MM.1S (cell line): Measurements from ENCODE around the gene ZNF880.

Source experiments
- DNase-seq: peaks from one replicate; pipeline ENCODE4 v3.0.0-alpha.2; 2015
- H2AFZ ChIP-seq: fragments of 300-600 bp; sonication (generic); 2 replicates; pipeline ENCODE4 v1.6.0; 2016; ENCODE audit warnings: antibody characterized with exemption, low read length
- H3F3A ChIP-seq: fragments of 300-600 bp; sonication (generic); 2 replicates; pipeline ENCODE4 v1.6.1; 2016; ENCODE audit warnings: mild to moderate bottlenecking, antibody characterized with exemption, low read length, moderate library complexity, mixed read lengths; ENCODE audit not compliant: insufficient read depth
- H3K27ac ChIP-seq: fragments of 300-600 bp; sonication (generic); 2 replicates; pipeline ENCODE4 v1.5.1; 2016; ENCODE audit warnings: mild to moderate bottlenecking, low read length
- H3K27me3 ChIP-seq: fragments of 300-600 bp; sonication (generic); replicated peaks from 2 replicates; pipeline ENCODE4 v1.6.0; 2016; ENCODE audit warnings: low read length; ENCODE audit not compliant: insufficient read depth
- H3K36me3 ChIP-seq: fragments of 300-600 bp; sonication (generic); replicated peaks from 2 replicates; pipeline ENCODE4 v1.6.1; 2016; ENCODE audit warnings: mild to moderate bottlenecking, low read length, mixed read lengths; ENCODE audit not compliant: insufficient read depth
- H3K4me1 ChIP-seq: fragments of 300-600 bp; sonication (generic); 2 replicates; pipeline ENCODE4 v1.6.1; 2016; ENCODE audit warnings: low read length, mixed read lengths
- H3K4me2 ChIP-seq: fragments of 300-600 bp; sonication (generic); 2 replicates; pipeline ENCODE4 v1.6.0; 2016; ENCODE audit warnings: low read depth, low read length
- H3K4me3 ChIP-seq: fragments of 300-600 bp; sonication (generic); 2 replicates; pipeline ENCODE4 v1.5.1; 2016; ENCODE audit warnings: low read length, mixed read lengths
- H3K79me2 ChIP-seq: fragments of 300-600 bp; sonication (generic); 2 replicates; pipeline ENCODE4 v1.6.1; 2016; ENCODE audit warnings: mixed run types, low read length, mixed read lengths
- H3K9ac ChIP-seq: fragments of 300-600 bp; sonication (generic); 2 replicates; pipeline ENCODE4 v1.6.1; 2016; ENCODE audit warnings: low read length, mixed read lengths
- H3K9me2 ChIP-seq: fragments of 300-600 bp; sonication (generic); replicated peaks from 2 replicates; pipeline ENCODE4 v1.6.1; 2016; ENCODE audit warnings: mild to moderate bottlenecking, low read length, mixed read lengths; ENCODE audit not compliant: insufficient read depth
- H3K9me3 ChIP-seq: fragments of 300-600 bp; sonication (generic); replicated peaks from 2 replicates; pipeline ENCODE4 v1.6.1; 2016; ENCODE audit warnings: mild to moderate bottlenecking, low read length, mixed read lengths; ENCODE audit not compliant: insufficient read depth
- H4K20me1 ChIP-seq: fragments of 300-600 bp; sonication (generic); 2 replicates; pipeline ENCODE4 v1.6.1; 2016; ENCODE audit warnings: mild to moderate bottlenecking, low read length, moderate library complexity, mixed read lengths; ENCODE audit not compliant: insufficient read depth
- CTCF ChIP-seq: fragments of 300-600 bp; sonication (generic); IDR thresholded peaks from 2 replicates; pipeline ENCODE4 v1.5.1; 2016; ENCODE audit warnings: antibody characterized with exemption, low read length, mixed read lengths
- EZH2 ChIP-seq: fragments of 300-600 bp; sonication (generic); optimal IDR thresholded peaks from 2 replicates; pipeline ENCODE3; 2017; ENCODE audit warnings: low read depth, mild to moderate bottlenecking, antibody characterized with exemption, low read length, mixed read lengths
- EZH2phosphoT487 ChIP-seq: fragments of 300-600 bp; sonication (generic); IDR thresholded peaks from 2 replicates; pipeline ENCODE4 v1.6.1; 2018; ENCODE audit warnings: antibody characterized with exemption, low read length

The ZNF880 gene

GRCh38 chr19:52345162-52345561, 24.6 kb upstream of the ZNF880 start:
- Histone ChIP-seq H3K79me2 (no peaks in the 10 kb centered on the region), H3K27ac (no peak overlapping the region), H3K36me3 (no peaks in the 10 kb centered on the region), H3K4me1 (no peaks in the 10 kb centered on the region), H3K4me3 (no peak overlapping the region), H2AFZ (no peak overlapping the region), H3K9me2 (no peaks in the 10 kb centered on the region), H3K9ac (no peak overlapping the region), H4K20me1 (no peaks in the 10 kb centered on the region), H3K9me3 (no peaks in the 10 kb centered on the region), H3F3A (no peaks in the 10 kb centered on the region), H3K4me2 (no peak overlapping the region), H3K27me3 (no peaks in the 10 kb centered on the region)
- DNase-seq: no peak
- TF ChIP-seq CTCF (no peak), EZH2 (no peak), EZH2phosphoT487 (no peak)

DNA sequence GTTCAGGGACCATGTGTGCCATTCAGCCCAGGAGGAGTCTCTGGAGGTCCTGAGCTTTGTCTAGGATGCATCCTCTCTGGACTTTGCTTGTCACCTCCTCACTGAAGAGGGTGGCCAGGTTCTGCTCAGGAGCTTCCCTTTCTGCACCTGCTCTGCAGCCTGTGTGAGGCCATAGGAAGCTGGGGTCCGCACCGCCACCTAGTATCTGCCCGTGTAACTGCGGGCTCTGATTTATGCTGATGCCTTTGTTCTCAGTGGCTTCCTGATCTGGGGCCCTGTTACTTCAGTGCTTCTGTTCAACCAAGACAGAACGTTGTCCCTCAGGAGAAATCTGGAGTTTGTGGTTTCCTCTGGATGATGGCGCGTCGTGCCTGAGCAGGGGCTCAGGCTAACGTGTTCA, 18.2 kb upstream of the ZNF880 start:
- no peaks in the 10 kb centered on the region for H3K79me2 ChIP-seq
- H3K4me3 ChIP-seq: no peak overlapping the region
- no peak overlapping the region for H3K4me2 ChIP-seq
- no peaks in the 10 kb centered on the region for H3K27me3 ChIP-seq
- H3K9me2 ChIP-seq: no peaks in the 10 kb centered on the region
- H3K9me3 ChIP-seq: no peaks in the 10 kb centered on the region
- no peaks in the 10 kb centered on the region for H3K4me1 ChIP-seq
- H3K36me3 ChIP-seq: no peaks in the 10 kb centered on the region
- H4K20me1 ChIP-seq: no peaks in the 10 kb centered on the region
- no peak overlapping the region for H3K9ac ChIP-seq
- no peak for TF ChIP-seq EZH2
- no peak for TF ChIP-seq CTCF
- TF ChIP-seq EZH2phosphoT487: no peak
- DNase-seq: no peak
- no peak overlapping the region for H2AFZ ChIP-seq
- H3K27ac ChIP-seq: no peak overlapping the region
- no peaks in the 10 kb centered on the region for H3F3A ChIP-seq

DNA sequence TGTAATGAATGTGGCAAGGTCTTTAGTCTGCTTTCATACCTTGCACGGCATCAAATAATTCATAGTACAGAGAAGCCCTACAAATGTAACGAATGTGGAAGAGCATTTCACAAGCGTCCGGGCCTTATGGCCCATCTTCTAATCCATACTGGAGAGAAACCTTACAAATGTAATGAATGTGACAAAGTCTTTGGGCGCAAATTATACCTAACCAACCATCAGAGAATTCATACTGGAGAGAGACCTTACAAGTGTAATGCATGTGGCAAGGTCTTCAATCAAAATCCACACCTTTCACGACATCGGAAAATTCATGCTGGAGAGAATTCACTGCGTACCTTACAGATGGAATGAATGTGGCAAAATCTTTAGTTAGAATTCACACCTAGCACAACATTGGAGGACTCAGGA, 3.3 kb upstream of the ZNF880 start:
- Histone ChIP-seq H4K20me1 (no peaks in the 10 kb centered on the region), H2AFZ (no peak overlapping the region), H3K4me1 (no peaks in the 10 kb centered on the region), H3K27ac (no peak overlapping the region), H3K9me3 (no peaks in the 10 kb centered on the region), H3K9ac (no peak overlapping the region), H3K9me2 (no peaks in the 10 kb centered on the region), H3K79me2 (no peaks in the 10 kb centered on the region), H3K4me3 (no peak overlapping the region), H3K36me3 (no peaks in the 10 kb centered on the region), H3F3A (no peaks in the 10 kb centered on the region), H3K4me2 (no peak overlapping the region), H3K27me3 (no peaks in the 10 kb centered on the region)
- TF ChIP-seq EZH2phosphoT487 (no peak), EZH2 (no peak), CTCF (no peak)
- DNase-seq: no peak
